Glomerular visceral epithelial cell (primary cell): ENCODE measurements around the gene LRRC4B.
"Not testable (repeated sequence)": the region's sequence is repeated elsewhere in the genome, so short reads cannot be mapped to it uniquely, and the experiment has no call there.

ENCODE experiments used
- DNase-seq: peaks from one replicate; pipeline ENCODE4 v3.0.0-alpha.2; 2016; ENCODE audit errors: extremely low spot score

The LRRC4B gene, protein sequence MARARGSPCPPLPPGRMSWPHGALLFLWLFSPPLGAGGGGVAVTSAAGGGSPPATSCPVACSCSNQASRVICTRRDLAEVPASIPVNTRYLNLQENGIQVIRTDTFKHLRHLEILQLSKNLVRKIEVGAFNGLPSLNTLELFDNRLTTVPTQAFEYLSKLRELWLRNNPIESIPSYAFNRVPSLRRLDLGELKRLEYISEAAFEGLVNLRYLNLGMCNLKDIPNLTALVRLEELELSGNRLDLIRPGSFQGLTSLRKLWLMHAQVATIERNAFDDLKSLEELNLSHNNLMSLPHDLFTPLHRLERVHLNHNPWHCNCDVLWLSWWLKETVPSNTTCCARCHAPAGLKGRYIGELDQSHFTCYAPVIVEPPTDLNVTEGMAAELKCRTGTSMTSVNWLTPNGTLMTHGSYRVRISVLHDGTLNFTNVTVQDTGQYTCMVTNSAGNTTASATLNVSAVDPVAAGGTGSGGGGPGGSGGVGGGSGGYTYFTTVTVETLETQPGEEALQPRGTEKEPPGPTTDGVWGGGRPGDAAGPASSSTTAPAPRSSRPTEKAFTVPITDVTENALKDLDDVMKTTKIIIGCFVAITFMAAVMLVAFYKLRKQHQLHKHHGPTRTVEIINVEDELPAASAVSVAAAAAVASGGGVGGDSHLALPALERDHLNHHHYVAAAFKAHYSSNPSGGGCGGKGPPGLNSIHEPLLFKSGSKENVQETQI

DNA sequence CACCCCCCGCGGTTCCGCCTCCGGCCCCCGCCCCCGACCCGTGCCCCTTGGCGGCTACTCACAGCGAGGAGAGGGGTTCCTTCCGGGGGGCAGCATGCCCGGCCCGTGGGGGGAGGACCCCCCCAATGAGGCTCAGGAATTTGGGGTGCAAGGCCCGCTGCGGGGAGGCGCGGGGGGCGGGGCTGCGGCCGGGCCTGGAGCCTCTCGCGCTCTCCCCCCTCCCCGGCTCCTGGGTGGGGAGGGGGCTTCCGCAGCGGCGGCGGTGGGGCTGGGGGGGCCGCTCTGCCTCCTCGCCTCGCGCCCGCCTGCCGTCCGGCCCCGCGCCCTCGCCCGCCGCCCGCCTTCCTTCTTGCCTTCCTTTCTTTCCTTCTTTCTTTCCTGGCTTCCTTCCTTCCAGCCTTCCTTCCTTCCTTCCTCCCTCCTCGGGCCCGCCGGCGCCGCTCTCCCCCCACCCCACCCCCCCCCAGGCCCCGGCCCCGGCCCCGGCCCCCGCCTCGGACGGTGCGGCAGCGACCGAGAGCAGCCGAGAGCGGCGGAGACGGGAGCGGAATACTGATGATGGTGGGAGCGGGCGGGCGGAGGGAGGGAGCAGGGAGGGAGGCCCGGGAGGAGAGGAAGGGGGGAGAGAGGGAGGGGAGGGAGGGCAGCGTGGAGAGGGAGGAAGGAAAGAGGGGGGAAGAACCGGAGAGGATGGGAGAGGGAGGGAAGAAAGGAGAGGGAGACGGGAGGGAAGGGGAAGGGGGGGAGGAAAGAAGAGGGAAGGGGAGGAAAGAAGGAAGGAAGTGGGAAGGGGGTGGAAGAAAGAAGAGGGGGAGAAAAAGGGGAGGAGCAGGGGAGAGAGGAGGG lies at the start of gene LRRC4B:
TSS of gene LRRC4B (minus strand) at position 554 of the 846 bp plus-strand sequence. CDS start 19,597 bp downstream, outside the sequence.
- DNase-seq: no peak

DNA sequence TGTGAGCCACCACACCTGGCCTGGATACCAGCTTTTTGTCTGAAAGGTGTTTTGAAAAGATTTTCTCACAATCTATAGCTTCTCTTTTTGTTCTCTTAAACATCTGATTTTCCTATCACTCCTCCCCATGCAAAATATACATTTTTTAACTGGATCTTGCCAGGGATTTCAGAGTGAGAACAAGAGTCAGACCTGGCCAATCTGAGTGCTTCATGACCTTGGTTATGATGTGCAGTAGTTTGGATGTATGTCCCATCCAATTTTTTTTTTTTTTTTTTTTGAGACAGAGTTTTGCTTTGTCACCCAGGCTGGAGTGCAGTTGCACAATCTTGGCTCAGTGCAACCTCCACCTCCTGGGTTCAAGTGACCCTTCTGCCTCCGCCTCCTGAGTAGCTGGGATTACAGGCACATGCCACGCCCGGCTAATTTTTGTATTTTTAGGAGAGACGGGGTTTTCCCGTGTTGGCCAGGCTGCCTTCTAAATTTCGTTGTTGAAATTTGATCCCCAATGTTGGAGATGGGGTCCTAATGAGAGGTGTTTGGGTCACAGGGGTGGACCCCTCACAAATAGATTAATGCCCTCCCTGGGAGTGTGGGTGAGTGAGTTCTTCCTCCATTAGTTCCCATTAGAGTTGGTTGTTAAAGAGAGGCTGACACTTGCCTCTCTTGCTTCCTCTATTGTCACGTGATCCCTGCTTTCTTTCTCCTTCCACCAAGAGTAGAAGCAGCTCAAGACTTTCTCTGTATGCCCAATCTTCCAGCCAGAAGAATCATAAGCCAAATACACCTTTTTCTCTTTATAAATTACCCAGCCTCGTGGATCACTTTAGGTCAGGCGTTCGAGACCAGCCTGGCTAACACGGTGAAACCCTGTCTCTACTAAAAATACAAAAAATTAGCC lies 44.5 kb upstream of the LRRC4B start:
- not testable (repeated sequence) for DNase-seq

DNA sequence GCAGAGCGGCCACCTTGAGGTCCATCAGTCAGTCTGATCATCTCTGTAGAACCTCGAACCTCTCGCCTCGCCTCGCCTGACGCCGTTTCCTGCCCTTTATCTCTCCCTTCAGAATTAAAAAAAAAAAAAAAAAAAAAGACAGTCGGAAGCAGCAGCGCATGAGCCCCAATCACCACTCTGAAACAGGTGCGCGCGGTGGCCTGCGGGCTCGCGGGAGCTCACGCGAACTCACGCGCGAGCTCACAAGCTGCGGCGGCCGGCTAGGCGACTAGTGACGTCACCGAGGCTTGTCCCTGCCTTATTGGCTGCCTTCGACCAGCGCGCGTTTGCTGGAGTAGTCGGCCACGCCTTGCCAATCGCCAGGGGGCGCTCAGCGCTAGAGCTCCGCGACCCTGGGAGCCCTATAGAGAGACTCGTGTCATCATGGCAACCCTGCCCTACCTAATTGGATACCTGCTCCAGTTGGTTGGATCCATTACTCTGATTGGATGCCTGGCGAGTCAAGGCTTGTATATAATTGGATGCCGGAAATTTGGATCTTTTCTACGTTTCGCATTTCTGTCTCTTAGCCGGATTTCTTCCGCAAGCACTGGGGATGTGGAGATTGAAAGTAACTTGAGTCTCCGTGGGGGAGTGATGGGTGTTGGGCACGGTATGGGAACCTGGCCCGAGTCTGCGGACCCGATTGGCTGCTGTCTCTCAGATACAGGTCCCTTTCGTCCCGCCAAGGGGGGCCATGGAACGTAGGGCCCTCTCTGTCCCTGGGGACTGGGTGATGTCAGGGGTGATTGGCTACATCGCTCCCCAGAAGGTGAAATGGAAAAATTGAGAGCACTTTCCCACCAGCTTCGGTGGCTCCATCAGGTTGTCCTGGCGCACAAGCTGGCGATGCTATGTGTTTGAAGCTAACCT lies 39.9 kb upstream of the LRRC4B start:
- peak; percentile 75 for DNase-seq

DNA sequence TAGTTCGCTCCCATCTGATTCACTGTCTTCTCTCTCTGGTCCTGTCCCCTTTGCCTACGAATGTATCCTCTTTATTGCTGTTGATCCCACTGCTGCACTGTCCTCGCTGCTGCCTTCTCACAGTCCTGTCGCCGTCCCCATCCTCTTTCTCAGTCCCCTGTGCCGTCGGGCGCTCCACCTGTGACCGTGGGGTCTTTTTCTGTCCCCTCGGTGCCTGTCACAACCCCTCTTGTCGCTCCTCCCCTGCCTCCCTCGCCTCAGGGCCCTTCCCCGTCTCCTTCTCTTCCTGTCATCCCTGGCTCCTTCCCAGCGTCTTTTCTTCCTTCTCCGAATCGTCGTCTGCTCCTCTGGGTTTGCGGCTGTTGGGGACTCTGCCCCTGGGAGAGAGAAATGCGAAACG lies 39.2 kb upstream of the LRRC4B start:
- no peak for DNase-seq

DNA sequence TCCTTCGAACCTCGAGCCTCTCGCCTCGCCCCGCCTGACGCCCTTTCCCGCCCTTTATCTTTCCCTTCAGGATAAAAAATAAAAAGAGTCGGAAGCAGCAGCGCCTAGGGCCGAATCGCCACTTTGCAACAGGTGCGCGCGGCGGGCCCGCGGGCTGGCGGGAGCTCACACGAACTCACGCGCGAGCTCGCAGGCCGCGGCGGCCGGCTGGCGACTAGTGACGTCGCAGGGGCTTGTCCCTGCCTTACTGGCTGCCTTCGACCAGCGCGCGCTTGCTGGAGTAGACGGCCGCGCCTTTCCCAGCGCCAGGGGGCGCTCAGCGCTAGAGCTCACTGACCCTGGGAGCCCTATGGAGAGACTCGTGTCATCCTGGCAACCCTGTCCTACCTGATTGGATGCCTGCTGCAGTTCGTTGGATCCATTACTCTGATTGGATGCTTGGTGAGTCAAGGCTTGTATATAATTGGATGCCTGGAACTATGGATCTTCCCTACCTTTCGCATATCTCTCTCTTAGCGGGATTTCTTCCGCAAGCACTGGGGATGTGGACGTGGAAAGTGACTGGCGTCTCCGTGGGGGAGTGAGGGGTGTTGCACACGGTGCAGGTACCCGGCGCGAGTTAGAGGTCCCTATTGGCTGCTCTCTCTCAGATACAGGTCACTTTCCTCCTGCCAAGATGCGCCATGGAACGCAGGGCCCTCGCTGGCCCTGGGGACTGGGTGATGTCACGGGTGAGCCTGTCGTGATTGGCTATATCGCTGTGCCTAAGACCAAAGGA lies 38.0 kb upstream of the LRRC4B start:
- DNase-seq: not testable (repeated sequence)

DNA sequence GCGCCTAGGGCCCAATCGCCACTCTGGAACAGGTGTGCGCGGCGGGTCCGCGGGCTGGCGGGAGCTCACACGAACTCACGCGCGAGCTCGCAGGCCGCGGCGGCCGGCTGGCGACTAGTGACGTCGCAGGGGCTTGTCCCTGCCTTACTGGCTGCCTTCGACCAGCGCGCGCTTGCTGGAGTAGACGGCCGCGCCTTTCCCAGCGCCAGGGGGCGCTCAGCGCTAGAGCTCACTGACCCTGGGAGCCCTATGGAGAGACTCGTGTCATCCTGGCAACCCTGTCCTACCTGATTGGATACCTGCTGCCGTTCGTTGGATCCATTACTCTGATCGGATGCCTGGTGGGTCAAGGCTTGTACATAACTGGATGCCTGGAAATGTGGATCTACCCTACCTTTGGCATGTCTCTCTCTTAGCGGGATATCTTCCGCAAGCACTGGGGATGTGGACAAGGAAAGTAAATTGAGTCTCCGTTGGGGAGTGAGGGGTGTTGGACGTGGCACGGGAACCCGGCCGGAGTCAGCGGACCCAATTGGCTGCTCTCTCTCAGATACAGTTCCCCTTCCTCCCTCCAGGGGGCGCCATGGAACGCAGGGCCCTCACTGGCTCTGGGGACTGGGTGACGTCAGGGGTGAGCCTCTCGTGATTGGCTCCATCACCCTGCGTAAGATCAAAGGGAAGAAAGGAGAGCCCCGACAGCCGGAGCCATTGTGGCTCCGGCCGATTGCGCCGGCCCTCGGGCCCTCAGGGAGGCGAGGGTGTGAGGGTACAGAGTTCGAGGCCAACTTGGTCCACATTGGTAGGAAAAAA lies 36.2 kb upstream of the LRRC4B start:
- DNase-seq: not testable (repeated sequence)

DNA sequence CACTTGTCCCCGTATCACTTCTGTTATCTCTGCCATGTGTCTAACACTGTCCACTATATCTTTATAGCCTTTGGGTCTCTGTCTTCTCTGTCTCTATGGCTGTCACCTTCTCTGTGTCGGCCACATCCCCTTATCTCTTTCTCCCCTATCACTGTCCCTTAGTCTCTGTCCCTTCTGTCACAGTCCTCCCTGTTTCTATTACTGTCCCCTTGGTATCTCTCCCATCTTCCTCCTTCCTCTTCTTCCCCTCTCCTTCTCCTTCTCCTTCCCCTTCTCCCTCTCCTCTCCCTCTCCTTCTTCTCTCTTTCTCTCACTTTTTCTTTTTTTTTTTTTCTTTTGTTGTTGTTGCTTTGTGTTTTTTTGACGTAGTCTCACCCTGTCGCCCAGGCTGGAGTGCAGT lies 34.7 kb upstream of the LRRC4B start:
- DNase-seq: no peak

DNA sequence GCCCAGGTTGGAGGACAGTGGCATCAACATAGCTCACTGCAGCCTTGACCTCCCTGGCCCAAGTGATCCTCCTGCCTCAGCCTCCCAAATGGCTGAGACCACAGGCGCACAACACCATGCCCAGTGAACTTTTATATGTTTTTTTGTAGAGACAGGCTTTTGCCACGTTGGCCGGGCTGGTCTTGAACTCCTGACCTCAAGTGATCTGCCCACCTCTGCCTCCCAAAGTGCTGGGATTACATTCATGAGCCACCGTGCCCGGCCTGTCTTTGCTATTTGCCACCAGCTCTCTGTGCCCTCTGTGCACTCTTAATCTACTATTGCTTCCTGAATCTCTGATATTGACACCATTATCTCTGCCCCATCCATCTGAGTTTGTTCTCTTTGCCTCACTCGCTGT lies 34.3 kb upstream of the LRRC4B start:
- DNase-seq: no peak

DNA sequence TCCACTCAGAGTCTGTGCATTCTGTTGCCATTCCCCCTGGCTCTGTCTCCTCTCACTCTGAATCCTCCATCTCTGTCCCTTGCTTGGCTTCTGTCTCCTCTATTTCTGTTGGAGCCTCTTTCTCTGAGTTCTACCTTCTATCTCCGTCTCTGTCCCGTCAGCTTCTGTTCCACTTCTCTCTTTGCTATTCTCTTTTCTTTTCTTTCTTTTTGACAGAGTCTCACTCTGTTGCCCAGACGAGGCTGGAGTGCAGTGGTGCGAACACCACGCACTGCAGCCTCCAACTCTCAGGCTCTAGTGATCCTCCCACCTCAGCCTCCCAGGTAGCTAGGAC lies 33.8 kb upstream of the LRRC4B start:
- no peak for DNase-seq

DNA sequence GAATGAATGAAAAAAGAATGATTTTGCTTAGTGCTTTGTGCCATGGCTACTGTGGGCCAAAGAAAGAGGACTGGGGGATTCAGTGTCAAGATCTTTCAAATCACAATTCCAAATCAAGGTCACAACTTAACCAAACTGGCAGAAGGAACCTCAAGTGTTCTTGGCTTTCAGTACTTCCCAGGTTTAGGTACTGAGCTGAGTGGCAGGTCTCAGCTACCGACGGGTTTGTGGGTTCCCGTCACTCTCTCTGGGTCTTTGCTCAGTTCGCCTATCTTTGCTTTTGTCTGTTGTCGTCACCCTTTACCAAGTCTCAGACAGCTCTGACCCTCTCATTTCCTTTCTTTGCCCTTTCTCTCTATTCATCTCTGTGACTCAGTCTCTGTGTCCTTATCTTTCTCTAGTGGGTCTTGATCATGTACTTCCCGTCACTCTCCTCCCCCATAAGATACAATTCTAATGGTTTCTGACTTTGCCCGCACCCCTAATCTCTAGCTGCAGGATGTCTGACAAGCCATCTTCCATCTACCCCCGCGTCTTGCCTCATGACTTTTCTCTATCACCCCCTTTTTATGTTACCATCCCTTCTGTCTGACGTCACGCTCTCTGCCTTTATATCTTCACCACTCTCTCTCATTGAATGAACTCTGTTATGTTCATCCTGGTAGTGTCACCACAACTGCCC lies 33.3 kb upstream of the LRRC4B start:
- DNase-seq: no peak

DNA sequence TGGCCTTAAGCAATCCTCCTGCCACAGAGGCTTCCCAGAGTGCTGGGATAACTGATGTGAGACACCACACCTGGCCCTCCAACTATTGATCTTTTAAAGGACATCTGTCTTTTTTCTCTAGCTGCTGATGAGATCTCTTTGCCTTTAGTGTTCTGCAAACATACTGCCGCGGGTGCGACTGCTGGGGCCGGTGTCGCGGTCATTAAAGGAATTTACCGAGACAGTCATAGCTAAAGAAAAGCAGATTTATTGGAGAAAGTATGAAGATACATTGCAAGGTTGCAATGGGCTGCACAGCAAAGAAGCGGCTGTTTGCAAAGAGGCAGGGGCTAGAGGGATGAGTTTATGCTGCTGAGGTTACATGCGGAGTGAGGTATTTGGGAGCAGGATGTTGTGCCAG lies 31.2 kb upstream of the LRRC4B start:
- DNase-seq: no peak

DNA sequence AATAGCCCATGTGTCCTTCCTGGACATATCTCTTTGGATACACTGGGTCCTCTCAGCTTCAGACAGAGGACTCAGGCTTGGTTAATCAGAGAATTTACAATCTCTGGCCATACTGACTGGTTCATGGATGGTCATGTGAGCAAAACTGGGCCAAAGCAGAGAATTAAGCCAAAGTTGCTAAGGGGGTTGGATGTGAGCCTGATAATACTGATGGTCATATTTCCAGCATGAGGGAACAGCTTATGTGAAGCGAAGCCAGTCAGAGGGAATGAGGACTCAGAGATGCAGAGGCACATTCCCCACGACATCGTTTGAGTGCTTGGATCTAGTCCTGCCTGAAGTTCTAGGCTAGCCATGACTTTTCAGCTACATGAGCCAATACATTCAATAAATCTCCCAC lies 22.0 kb upstream of the LRRC4B start:
- DNase-seq: no peak

DNA sequence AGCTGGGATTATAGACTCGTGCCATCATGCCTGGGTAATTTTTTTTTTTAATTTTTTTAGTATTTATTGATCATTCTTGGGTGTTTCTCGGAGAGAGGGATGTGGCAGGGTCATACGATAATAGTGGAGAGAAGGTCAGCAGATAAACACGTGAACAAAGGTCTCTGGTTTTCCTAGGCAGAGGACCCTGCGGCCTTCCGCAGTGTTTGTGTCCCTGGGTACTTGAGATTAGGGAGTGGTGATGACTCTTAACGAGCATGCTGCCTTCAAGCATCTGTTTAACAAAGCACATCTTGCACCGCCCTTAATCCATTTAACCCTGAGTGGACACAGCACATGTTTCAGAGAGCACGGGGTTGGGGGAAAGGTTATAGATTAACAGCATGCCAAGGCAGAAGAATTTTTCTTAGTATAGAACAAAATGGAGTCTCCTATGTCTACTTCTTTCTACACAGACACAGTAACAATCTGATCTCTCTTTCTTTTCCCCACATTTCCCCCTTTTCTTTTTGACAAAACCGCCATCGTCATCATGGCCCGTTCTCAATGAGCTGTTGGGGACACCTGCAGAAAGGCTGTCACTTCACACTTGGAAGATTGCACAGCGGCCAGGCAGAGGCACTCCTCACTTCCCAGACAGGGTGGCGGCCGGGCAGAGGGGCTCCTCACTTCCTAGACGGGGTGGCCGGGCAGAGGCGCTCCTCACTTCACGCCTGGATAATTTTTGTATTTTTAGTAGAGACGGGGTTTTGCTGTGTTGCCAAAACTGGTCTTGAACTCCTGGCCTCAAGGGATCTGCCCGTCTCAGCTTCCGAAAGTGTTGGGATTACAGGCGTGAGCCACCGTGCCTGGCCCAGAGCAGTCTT lies 13.8 kb upstream of the LRRC4B start:
- DNase-seq: not testable (repeated sequence)

DNA sequence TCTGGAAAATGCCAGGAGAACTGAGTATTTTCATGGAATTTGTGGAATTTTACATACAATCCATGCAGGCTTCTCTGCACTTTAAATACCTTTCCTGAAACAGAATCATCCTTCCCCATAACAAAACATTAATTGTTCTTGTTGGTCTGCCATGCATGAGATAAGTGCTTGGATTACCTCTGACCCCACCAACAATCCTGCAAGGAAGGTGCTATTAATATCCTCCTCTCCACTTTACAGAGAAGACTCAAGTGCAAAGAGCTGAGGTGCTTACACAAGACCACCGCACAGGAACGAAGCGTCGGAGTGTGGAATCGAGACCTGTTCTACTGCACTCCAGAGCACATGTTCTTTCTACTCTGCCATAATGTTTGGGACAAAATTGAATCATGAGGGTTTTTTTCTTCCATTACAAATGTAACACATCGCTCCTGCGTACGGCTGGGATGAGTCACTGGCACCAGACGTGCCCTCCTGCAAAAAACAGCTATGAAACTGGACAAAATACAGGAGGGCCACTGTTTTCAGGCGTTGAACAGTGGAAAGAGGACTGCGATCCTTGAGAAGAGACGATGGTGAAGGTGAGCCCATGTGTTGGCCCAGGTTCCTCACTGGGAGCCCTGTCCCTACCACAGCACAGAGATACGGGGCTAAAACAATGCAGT lies 12.9 kb upstream of the LRRC4B start:
- no peak for DNase-seq

DNA sequence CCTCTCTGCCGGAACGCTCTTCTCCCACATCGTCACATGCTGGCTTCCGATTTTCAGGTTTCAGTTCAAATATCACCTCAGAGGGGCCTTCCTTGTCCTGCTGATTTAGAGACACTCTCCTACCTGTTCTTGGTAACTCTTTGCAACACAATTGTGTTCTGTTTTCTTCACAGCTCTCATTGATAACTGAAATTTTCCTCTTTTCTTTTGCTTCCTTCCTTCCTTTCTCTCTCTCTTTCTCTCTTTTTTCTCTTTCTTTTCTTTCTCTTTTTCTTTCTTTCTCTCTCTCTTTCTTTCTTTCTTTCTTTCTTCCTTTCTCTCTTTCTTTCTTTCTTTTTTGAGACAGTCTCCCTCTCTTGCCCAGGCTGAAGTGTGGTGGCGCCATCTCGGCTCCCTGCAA lies 12.0 kb upstream of the LRRC4B start:
- no peak for DNase-seq

DNA sequence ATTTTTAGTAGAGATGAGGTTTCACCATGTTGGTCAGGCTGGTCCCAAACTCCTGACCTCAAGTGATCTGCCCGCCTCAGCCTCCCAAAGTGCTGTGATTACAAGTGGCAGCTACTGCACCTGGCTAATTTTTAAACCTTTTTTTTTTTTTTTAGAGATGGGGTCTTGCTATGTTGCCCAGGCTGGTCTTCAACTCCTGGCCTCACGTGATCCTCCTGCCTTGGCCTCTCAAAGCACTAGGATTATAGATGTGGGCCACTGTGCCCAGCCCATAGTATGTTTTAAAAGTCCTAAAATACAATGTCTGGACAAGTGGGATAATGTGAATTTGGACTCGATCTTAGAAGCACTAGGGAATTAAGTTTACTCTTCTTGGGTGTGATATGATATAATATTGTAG lies 8.5 kb upstream of the LRRC4B start:
- not testable (repeated sequence) for DNase-seq
